Keratinocyte (primary cell): ENCODE measurements around the gene OBSCN.

Source experiments
- CTCF ChIP-seq, 3 experiments: IDR thresholded peaks in 1 of 3; conservative IDR thresholded peaks in 1 of 3; optimal IDR thresholded peaks in 1 of 3; 2 replicates in 2 of 3; 3 replicates in 1 of 3; pipeline versions ENCODE3 to v1.5.1; 2011; ENCODE audit warnings: low read length in 3 of 3, mild to moderate bottlenecking in 3 of 3, moderate library complexity in 2 of 3, control low read depth in 1 of 3, inconsistent platforms in 1 of 3; ENCODE audit not compliant: insufficient read depth in 2 of 3; ENCODE audit errors: extremely low read depth in 1 of 3
- EZH2 ChIP-seq: IDR thresholded peaks from one replicate; pipeline ENCODE4 v1.6.1; 2012; ENCODE audit warnings: inconsistent platforms, mild to moderate bottlenecking, low read length, moderate library complexity

GRCh38 chr1:228158151-228159007 lies 49.5 kb upstream of the OBSCN start:
- TF ChIP-seq CTCF (optimal IDR thresholded peaks at IDR 0.05 in 1 of 3, IDR thresholded peaks at IDR 0.05 in 1 of 3, conservative IDR thresholded peaks at IDR 0.05 in 1 of 3; ENCODE audit: extremely low read depth in 1 of 3, insufficient read depth in 2 of 3, low read length in 3 of 3) (no peak), EZH2 (no peak)
